GM23248 (cell line): ENCODE data around the gene DISP2. TPM values are rescaled to one million over a fixed set of nuclear protein-coding genes. Genes with fewer than 3 reads are reported as not detected.

Experiments used
- DNase-seq: peaks from one replicate; pipeline ENCODE4 v3.0.0-alpha.2; 2015
- H2AFZ ChIP-seq: fragments of 200-600 bp; sonication (generic); 2 replicates; pipeline ENCODE4 v1.6.1; 2016; ENCODE audit warnings: antibody characterized with exemption
- H3F3A ChIP-seq: fragments of 200-600 bp; sonication (generic); 2 replicates; pipeline ENCODE4 v1.6.1; 2016; ENCODE audit warnings: mild to moderate bottlenecking, antibody characterized with exemption, mixed run types; ENCODE audit not compliant: insufficient read depth
- H3K27ac ChIP-seq: fragments of 200-600 bp; sonication (generic); 2 replicates; pipeline ENCODE4 v1.5.1; 2016; ENCODE audit warnings: mild to moderate bottlenecking
- H3K27me3 ChIP-seq: fragments of 200-600 bp; sonication (generic); replicated peaks from 2 replicates; pipeline ENCODE4 v1.6.1; 2016; ENCODE audit warnings: mild to moderate bottlenecking; ENCODE audit not compliant: insufficient read depth
- H3K36me3 ChIP-seq: fragments of 200-600 bp; sonication (generic); 2 replicates; pipeline ENCODE4 v1.6.1; 2016; ENCODE audit warnings: low read depth, mild to moderate bottlenecking
- H3K4me1 ChIP-seq: fragments of 200-600 bp; sonication (generic); 2 replicates; pipeline ENCODE4 v1.6.1; 2016; ENCODE audit warnings: mild to moderate bottlenecking; ENCODE audit not compliant: insufficient read depth
- H3K4me2 ChIP-seq: fragments of 200-600 bp; sonication (generic); one replicate; pipeline ENCODE4 v1.6.1; 2016; ENCODE audit warnings: mild to moderate bottlenecking; ENCODE audit not compliant: unreplicated experiment
- H3K4me3 ChIP-seq: fragments of 200-600 bp; sonication (generic); 2 replicates; pipeline ENCODE4 v1.5.1; 2016; ENCODE audit warnings: mild to moderate bottlenecking
- H3K79me2 ChIP-seq: fragments of 200-600 bp; sonication (generic); 2 replicates; pipeline ENCODE4 v1.6.1; 2016; ENCODE audit warnings: mild to moderate bottlenecking; ENCODE audit not compliant: insufficient read depth
- H3K9ac ChIP-seq: fragments of 200-600 bp; sonication (generic); 2 replicates; pipeline ENCODE4 v1.6.1; 2016; ENCODE audit warnings: mild to moderate bottlenecking
- H3K9me2 ChIP-seq: fragments of 200-600 bp; sonication (generic); 2 replicates; pipeline ENCODE4 v1.6.1; 2016; ENCODE audit warnings: mixed run types, mild to moderate bottlenecking, moderate library complexity; ENCODE audit not compliant: insufficient read depth
- H3K9me3 ChIP-seq: fragments of 200-600 bp; sonication (generic); one replicate; pipeline ENCODE4 v1.6.1; 2017; ENCODE audit warnings: low read depth
- H4K20me1 ChIP-seq: fragments of 200-600 bp; sonication (generic); 2 replicates; pipeline ENCODE4 v1.6.0; 2016; ENCODE audit not compliant: insufficient read depth
- EZH2 ChIP-seq: fragments of 200-600 bp; sonication (generic); IDR thresholded peaks from 2 replicates; pipeline ENCODE4 v1.6.1; 2018; ENCODE audit warnings: antibody characterized with exemption, mild to moderate bottlenecking; ENCODE audit not compliant: insufficient read depth, poor library complexity, severe bottlenecking
- EZH2phosphoT487 ChIP-seq: fragments of 200-600 bp; sonication (generic); IDR thresholded peaks from 2 replicates; pipeline ENCODE4 v1.6.1; 2018; ENCODE audit warnings: antibody characterized with exemption, moderate library complexity, mild to moderate bottlenecking, low read depth; ENCODE audit not compliant: insufficient read depth
- WGBS, 2 experiments: methylation state at CpG; one replicate each; pipeline ENCODE4 v1.1.6; 2015 to 2017; ENCODE audit warnings: low lambda C conversion rate in 2 of 2, low coverage in 1 of 2; ENCODE audit errors: missing lambda C conversion rate in 2 of 2; 5-methylcytosine and 5-hydroxymethylcytosine counted together
- in situ Hi-C: fragments of 300-500 bp; cut with MboI; formaldehyde crosslinking; loops from 2 replicates; pipeline ENCODE4 v1.15.0; 2020
- polyA plus RNA-seq: library from polyadenylated mRNA; unstranded; fragments of >200 nt; fragmentation: Nextera tagmentation; extraction: Ambion mirVana; gene quantifications from 2 replicates; pipeline ENCODE4 v1.2.1, GENCODE V29; 2016
- total RNA-seq: library from RNA; depleted of rRNA; stranded (reverse); fragments of >200 nt; shearing (Covaris generic); gene quantifications from 2 replicates; pipeline ENCODE4 v1.2.3, GENCODE V29; 2014

DISP2 gene
- total and polyA plus RNA-seq, 2 experiments from 2014 or later, result 0.11 to 0.51 TPM

GRCh38 chr15:40368719-40369473 is 10.9 kb downstream of the DISP2 start:
- no peak overlapping the region for H3K4me3 ChIP-seq
- no peak for DNase-seq
- TF ChIP-seq EZH2phosphoT487 (no peak), EZH2 (no peak)
- H3K79me2 ChIP-seq, result no peaks in the 10 kb centered on the region
- no peak overlapping the region for H3K27ac ChIP-seq
- H3K36me3 ChIP-seq, result no peaks in the 10 kb centered on the region
- no peaks in the 10 kb centered on the region for H3F3A ChIP-seq
- 0 out of 2 replicates have a peak overlapping the region, but pooled peaks have one; percentile 85 for H2AFZ ChIP-seq
- H3K4me2 ChIP-seq, result no peak overlapping the region
- WGBS, 2 experiments, result 95 to 96% methylated on average over 23 to 24 of the region's 24 CpGs
- no peaks in the 10 kb centered on the region for H3K9me2 ChIP-seq
- no peaks in the 10 kb centered on the region for H3K9me3 ChIP-seq
- in situ Hi-C loops, result no loop called here
- 0 out of 2 replicates have a peak overlapping the region, but pooled peaks have one; percentile 16 for H3K9ac ChIP-seq
- no peaks in the 10 kb centered on the region for H3K4me1 ChIP-seq
- H3K27me3 ChIP-seq, result no peaks in the 10 kb centered on the region
- no peaks in the 10 kb centered on the region for H4K20me1 ChIP-seq

GRCh38 chr15:40369474-40369869 is 11.5 kb downstream of the DISP2 start:
- in situ Hi-C loops, result no loop called here
- Histone ChIP-seq H3K27ac (no peak overlapping the region), H3K9me3 (no peaks in the 10 kb centered on the region), H3K9ac (no peak overlapping the region), H3F3A (no peaks in the 10 kb centered on the region), H3K4me3 (no peak overlapping the region), H2AFZ (no peak overlapping the region), H3K9me2 (no peaks in the 10 kb centered on the region), H4K20me1 (no peaks in the 10 kb centered on the region), H3K79me2 (no peaks in the 10 kb centered on the region), H3K27me3 (no peaks in the 10 kb centered on the region), H3K4me1 (no peaks in the 10 kb centered on the region), H3K36me3 (no peaks in the 10 kb centered on the region), H3K4me2 (no peak overlapping the region)
- no peak for DNase-seq
- no peak for TF ChIP-seq EZH2phosphoT487
- TF ChIP-seq EZH2, result no peak
- 79 to 81% methylated on average over 10 of the region's 10 CpGs for WGBS, 2 experiments

- no peak for TF ChIP-seq EZH2phosphoT487
- no peak for TF ChIP-seq EZH2
- no peak overlapping the region for H3K4me3 ChIP-seq
- 60 to 68% methylated on average over 13 of the region's 13 CpGs for WGBS, 2 experiments
- no peak for DNase-seq
- H3K36me3 ChIP-seq, result no peaks in the 10 kb centered on the region
- H4K20me1 ChIP-seq, result no peaks in the 10 kb centered on the region
- no peak overlapping the region for H3K27ac ChIP-seq
- no peaks in the 10 kb centered on the region for H3K4me1 ChIP-seq
- no peaks in the 10 kb centered on the region for H3K9me2 ChIP-seq
- no peaks in the 10 kb centered on the region for H3K27me3 ChIP-seq
- no peaks in the 10 kb centered on the region for H3K79me2 ChIP-seq
- H3K9me3 ChIP-seq, result no peaks in the 10 kb centered on the region
- no peaks in the 10 kb centered on the region for H3F3A ChIP-seq
- H3K9ac ChIP-seq, result no peak overlapping the region
- H2AFZ ChIP-seq, result no peak overlapping the region
- H3K4me2 ChIP-seq, result no peak overlapping the region
- in situ Hi-C loops, result no loop called here
These were observed 12.0 kb downstream of the DISP2 start for GRCh38 chr15:40369971-40370370.

GRCh38 chr15:40372981-40373380 is 15.0 kb downstream of the DISP2 start:
- Histone ChIP-seq H3K4me2 (no peak overlapping the region), H2AFZ (0 out of 2 replicates have a peak overlapping the region, but pooled peaks have one; percentile 38), H3K9me2 (no peaks in the 10 kb centered on the region), H3K4me1 (no peaks in the 10 kb centered on the region), H3K27me3 (no peaks in the 10 kb centered on the region), H3K9me3 (no peaks in the 10 kb centered on the region), H3K4me3 (no peak overlapping the region), H3K9ac (no peak overlapping the region), H4K20me1 (no peaks in the 10 kb centered on the region), H3F3A (no peaks in the 10 kb centered on the region), H3K27ac (no peak overlapping the region), H3K79me2 (no peaks in the 10 kb centered on the region), H3K36me3 (no peaks in the 10 kb centered on the region)
- TF ChIP-seq EZH2, result no peak
- no peak for DNase-seq
- in situ Hi-C loops, result no loop called here
- WGBS, 2 experiments, result 20 to 28% methylated on average over 2 of the region's 2 CpGs
